ENCODE measurements around the gene LRRC27. TPM values are rescaled to one million over a fixed set of nuclear protein-coding genes. Genes with fewer than 3 reads are reported as not detected.
A peak's percentile ranks its signal among the peaks of the same experiment; 100 is the strongest.

LRRC27 gene
- total RNA-seq, 2 experiments from 2014 or later, result 2.5 to 2.8 TPM

DNA sequence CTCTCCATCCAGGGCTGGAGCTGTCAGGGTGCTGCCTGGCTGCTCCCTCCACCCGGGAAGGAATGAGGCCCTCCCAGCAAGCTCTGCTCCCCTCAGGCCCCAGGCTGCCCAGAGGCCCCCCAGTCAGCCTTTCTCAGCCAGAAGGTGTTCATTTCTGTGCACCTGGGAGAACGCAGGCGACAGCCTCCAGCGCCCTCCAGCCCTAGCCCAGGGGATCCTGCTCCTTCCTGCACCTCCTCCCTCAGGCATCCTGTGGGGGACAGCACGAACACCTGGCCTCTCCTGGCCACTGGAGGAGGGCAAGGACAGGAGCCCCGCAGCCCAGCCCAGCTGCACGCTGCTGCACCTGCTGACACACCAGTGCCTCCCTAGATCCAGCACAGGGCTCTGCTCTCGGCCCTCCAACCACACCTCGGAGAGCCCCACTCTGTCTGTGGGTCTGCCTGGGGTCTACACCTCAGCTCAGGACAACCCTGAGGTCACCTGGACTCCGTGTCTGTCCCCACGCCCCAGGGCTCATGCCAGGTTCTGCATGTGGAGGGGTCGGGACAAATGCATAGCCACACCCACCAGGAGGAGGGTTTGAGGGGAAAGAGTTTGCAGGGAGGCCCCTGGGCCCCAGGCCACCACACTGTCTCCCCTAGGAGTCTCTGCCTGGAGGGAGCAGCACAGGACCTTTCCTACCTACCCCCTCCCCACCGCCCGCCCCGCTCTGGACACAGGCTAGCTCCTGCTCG, 57.6 kb downstream of the LRRC27 start:
- H3K4me3 Mint-ChIP-seq, result peak overlapping the region; percentile 23
- H3K36me3 Mint-ChIP-seq, result no peaks in the 10 kb centered on the region
- H3K4me1 Mint-ChIP-seq (ENCODE audit: low read depth), result peaks cover 3% of the 10 kb centered on the region
- peak overlapping the region; percentile 16 for H3K27ac Mint-ChIP-seq
- peaks cover 2% of the 10 kb centered on the region for H3K27me3 Mint-ChIP-seq
- intact Hi-C loops (cut with micrococcal nuclease), result loop anchor here (1.0 to 5.0 kb wide), 2 partner anchors 57 to 148 kb away; partner anchors contain the start of gene INPP5A
- DNase-seq, result peak; percentile 45
- ChIA-PET POLR2A (interaction anchor here (1.4 kb wide), 1 partner anchor 57 kb away, joined by 3 read pairs; no protein-coding TSS in a partner anchor), CTCF (no interaction called here)
- peaks cover 7% of the 10 kb centered on the region for H3K9me3 Mint-ChIP-seq

DNA sequence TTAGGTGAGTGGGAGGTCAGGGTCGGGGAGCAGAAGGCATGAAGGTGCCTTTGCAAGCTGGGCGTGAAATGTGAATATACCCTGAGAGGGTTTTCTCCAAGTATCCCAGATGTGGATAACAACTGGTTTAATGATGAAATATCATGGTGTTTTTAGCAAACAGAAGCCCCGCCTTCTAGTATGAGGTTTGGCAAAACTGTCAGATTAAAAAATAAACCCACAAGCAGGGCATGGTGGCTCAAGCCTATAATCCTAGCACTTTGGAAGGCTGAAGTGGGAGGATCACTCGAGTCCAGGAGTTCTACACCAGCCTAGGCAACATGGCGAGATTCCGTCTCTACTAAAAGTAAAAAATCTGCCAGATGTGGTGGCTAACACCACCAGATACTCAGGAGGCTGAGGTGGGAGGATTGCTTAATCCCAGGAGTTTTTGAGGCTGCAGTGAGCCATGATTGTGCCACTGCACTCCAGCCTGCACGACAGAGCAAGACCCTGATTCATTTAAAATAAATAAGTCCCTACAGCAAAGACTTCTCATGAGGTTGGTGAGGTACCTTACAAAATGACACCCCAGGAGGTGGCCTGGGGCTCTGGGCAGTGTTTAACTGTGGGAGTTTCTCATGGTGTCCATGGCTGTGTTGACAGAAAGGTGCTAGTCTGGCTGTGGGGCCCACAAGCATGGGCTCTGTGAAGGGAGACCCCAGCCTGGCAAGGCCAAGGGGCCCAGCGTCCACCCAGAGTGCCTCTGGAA, 58.4 kb downstream of the LRRC27 start:
- Mint-ChIP-seq H3K27ac (peak overlapping the region; percentile 1), H3K4me1 (ENCODE audit: low read depth) (peaks cover 3% of the 10 kb centered on the region), H3K36me3 (no peaks in the 10 kb centered on the region), H3K27me3 (peaks cover 2% of the 10 kb centered on the region), H3K4me3 (no peak overlapping the region), H3K9me3 (peaks cover 7% of the 10 kb centered on the region)
- intact Hi-C loops (cut with micrococcal nuclease), result no loop called here
- POLR2A ChIA-PET, result interaction anchor here (1.4 kb wide), 1 partner anchor 56 kb away, joined by 3 read pairs; no protein-coding TSS in a partner anchor
- DNase-seq, result no peak
- CTCF ChIA-PET, result no interaction called here

DNA sequence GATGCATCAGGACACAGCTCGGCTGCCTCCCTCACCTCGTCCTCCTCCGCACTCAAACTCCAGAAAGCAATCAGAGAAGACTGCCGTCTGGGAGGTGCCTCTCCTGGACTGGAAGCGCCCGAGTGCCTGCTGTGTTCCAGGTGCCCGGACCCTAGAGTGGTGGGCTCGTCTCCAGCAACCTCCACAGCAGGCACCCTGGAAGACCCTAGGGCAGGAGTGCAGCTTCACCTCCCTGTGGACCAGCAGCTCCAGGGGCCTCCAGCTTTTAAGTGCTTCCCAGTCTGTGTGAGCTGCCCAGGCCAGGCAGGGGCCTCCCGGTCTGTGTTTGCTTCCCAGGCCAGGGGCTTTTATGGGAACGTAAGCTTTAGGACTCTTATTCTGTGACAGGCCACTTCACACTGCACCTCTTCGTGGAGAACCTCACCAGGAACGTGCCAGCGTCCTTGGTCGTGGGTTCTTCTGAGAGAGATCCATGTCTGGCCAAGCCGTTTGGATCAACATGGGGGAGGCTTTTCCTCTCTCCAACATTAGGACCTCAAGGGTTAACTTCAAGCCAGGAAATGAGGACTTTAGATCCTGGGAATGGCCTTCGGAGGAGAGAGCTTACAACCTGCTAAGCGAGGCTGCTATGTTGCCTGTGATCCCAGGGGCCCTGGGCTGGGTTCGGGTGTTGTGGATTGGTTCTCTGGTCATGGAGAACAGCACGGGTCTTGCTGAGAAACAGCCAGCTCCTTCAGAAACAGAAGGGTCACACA, 59.1 kb downstream of the LRRC27 start:
- H3K27me3 Mint-ChIP-seq, result peaks cover 2% of the 10 kb centered on the region
- CTCF ChIA-PET, result no interaction called here
- POLR2A ChIA-PET, result interaction anchor here (0.9 kb wide), 1 partner anchor 57 kb away, joined by 3 read pairs; no protein-coding TSS in a partner anchor

DNA sequence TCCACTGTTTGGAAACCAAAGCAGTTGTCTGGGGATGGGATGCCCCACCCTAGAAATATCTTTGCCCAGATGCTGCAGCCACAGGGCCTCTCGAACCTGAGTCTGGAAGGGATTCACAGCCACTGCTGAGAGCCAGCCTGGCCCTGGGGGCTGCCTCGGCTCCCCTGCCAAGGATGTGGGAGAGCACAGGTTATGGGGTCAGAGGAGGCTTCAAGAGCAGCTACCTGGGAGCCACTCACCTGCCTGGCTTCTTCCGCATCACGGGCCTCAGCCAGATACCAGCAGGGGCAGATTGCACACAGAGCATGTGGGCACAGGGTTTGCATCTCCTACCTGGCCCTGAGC, 59.7 kb downstream of the LRRC27 start:
- Mint-ChIP-seq H3K27ac (no peak overlapping the region), H3K4me3 (no peak overlapping the region), H3K4me1 (ENCODE audit: low read depth) (peaks cover 3% of the 10 kb centered on the region), H3K36me3 (no peaks in the 10 kb centered on the region), H3K9me3 (peaks cover 7% of the 10 kb centered on the region), H3K27me3 (peaks cover 2% of the 10 kb centered on the region)
- intact Hi-C loops (cut with micrococcal nuclease), result no loop called here
- ChIA-PET POLR2A (interaction anchor here (0.9 kb wide), 1 partner anchor 56 kb away, joined by 3 read pairs; no protein-coding TSS in a partner anchor), CTCF (no interaction called here)
- DNase-seq, result no peak

More for the DNA sequence above, 59.1 kb downstream of the LRRC27 start:
- intact Hi-C loops (cut with micrococcal nuclease), result no loop called here
- DNase-seq, result no peak
- H3K36me3 Mint-ChIP-seq, result no peaks in the 10 kb centered on the region
- peaks cover 3% of the 10 kb centered on the region for H3K4me1 Mint-ChIP-seq (ENCODE audit: low read depth)
- no peak overlapping the region for H3K27ac Mint-ChIP-seq
- peaks cover 7% of the 10 kb centered on the region for H3K9me3 Mint-ChIP-seq
- H3K4me3 Mint-ChIP-seq, result no peak overlapping the region

DNA sequence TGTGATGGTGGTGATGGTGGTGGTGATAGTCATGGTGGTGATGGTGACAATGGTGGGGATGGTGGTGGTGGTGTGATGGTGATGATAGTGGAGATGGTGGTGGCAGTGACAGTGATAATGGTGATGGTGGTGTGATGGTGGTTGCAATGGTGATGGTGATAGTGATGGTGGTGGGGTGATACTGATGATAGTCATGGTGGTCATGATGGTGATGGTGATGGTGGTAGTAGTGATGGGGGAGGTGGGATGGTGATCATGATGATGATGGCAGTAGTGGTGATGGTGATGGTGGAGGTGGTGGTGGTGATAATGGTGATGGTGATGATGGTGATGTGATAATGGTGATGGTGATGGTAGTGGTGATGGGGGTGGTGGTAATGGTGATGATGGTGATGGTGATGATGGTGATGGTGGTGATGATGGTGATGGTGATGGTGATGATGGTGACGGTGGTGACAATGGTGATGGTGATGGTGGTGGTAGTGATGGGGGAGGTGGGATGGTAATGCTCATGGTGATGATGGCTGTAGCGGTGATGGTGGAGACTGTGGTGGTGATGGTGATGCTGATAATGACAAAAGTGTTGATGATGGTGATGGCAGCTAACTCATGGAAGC, 60.3 kb downstream of the LRRC27 start:
- no peak for DNase-seq
- H3K4me1 Mint-ChIP-seq (ENCODE audit: low read depth), result peaks cover 3% of the 10 kb centered on the region
- H3K27ac Mint-ChIP-seq, result no peak overlapping the region
- CTCF ChIA-PET, result no interaction called here
- no peaks in the 10 kb centered on the region for H3K36me3 Mint-ChIP-seq
- POLR2A ChIA-PET, result no interaction called here
- H3K4me3 Mint-ChIP-seq, result no peak overlapping the region
- peaks cover 7% of the 10 kb centered on the region for H3K9me3 Mint-ChIP-seq
- intact Hi-C loops (cut with micrococcal nuclease), result no loop called here
- peaks cover 2% of the 10 kb centered on the region for H3K27me3 Mint-ChIP-seq

GRCh38 chr10:132392811-132393694, 61.1 kb downstream of the LRRC27 start:
- Mint-ChIP-seq H3K4me1 (ENCODE audit: low read depth) (peaks cover 5% of the 10 kb centered on the region), H3K9me3 (peaks cover 7% of the 10 kb centered on the region), H3K36me3 (no peaks in the 10 kb centered on the region), H3K27ac (no peak overlapping the region), H3K27me3 (no peaks in the 10 kb centered on the region), H3K4me3 (no peak overlapping the region)
- intact Hi-C loops (cut with micrococcal nuclease), result no loop called here
- ChIA-PET CTCF (no interaction called here), POLR2A (interaction anchor here (0.7 kb wide), 1 partner anchor 54 kb away, joined by 3 read pairs; no protein-coding TSS in a partner anchor)
- DNase-seq, result no peak

- Mint-ChIP-seq H3K27me3 (no peaks in the 10 kb centered on the region), H3K27ac (no peak overlapping the region), H3K36me3 (no peaks in the 10 kb centered on the region), H3K4me1 (ENCODE audit: low read depth) (peaks cover 6% of the 10 kb centered on the region), H3K4me3 (no peak overlapping the region), H3K9me3 (peaks cover 7% of the 10 kb centered on the region)
- POLR2A ChIA-PET, result interaction anchor here (0.7 kb wide), 1 partner anchor 53 kb away, joined by 3 read pairs; no protein-coding TSS in a partner anchor
- CTCF ChIA-PET, result no interaction called here
- intact Hi-C loops (cut with micrococcal nuclease), result no loop called here
- no peak for DNase-seq
Measured at GRCh38 chr10:132393695-132394181, 61.7 kb downstream of the LRRC27 start.

- Mint-ChIP-seq H3K4me1 (ENCODE audit: low read depth) (peaks cover 8% of the 10 kb centered on the region), H3K9me3 (peaks cover 7% of the 10 kb centered on the region)
- CTCF ChIA-PET, result no interaction called here
Measured at GRCh38 chr10:132394201-132394811, 62.3 kb downstream of the LRRC27 start.

GRCh38 chr10:132394936-132395703, 63.1 kb downstream of the LRRC27 start:
- intact Hi-C loops (cut with micrococcal nuclease), result loop anchor here (5.0 kb wide), 1 partner anchor 63 kb away; the partner anchor contains the start of gene LRRC27
- POLR2A ChIA-PET, result no interaction called here

More at GRCh38 chr10:132394201-132394811, 62.3 kb downstream of the LRRC27 start:
- Mint-ChIP-seq H3K27ac (no peak overlapping the region), H3K36me3 (no peaks in the 10 kb centered on the region), H3K27me3 (no peaks in the 10 kb centered on the region), H3K4me3 (no peak overlapping the region)
- intact Hi-C loops (cut with micrococcal nuclease), result no loop called here
- POLR2A ChIA-PET, result interaction anchor here (0.7 kb wide), 1 partner anchor 53 kb away, joined by 3 read pairs; no protein-coding TSS in a partner anchor
- no peak for DNase-seq

More at GRCh38 chr10:132394936-132395703, 63.1 kb downstream of the LRRC27 start:
- no peak for DNase-seq
- no peak overlapping the region for H3K27ac Mint-ChIP-seq
- H3K9me3 Mint-ChIP-seq, result peaks cover 7% of the 10 kb centered on the region
- CTCF ChIA-PET, result no interaction called here
- peak overlapping the region; percentile 3 for H3K4me3 Mint-ChIP-seq
- peaks cover 12% of the 10 kb centered on the region for H3K4me1 Mint-ChIP-seq (ENCODE audit: low read depth)
- no peaks in the 10 kb centered on the region for H3K36me3 Mint-ChIP-seq
- H3K27me3 Mint-ChIP-seq, result no peaks in the 10 kb centered on the region

All from activated CD4-positive, alpha-beta memory T cell treated with anti-CD3 and anti-CD28 coated beads for 36 hours (primary cell).